ENCODE data around the gene CEP57. TPM values are rescaled to one million over a fixed set of nuclear protein-coding genes. Genes with fewer than 3 reads are reported as not detected.

CEP57 gene
- total RNA-seq, 1 experiment from 2014 or later = 79.8 TPM

DNA sequence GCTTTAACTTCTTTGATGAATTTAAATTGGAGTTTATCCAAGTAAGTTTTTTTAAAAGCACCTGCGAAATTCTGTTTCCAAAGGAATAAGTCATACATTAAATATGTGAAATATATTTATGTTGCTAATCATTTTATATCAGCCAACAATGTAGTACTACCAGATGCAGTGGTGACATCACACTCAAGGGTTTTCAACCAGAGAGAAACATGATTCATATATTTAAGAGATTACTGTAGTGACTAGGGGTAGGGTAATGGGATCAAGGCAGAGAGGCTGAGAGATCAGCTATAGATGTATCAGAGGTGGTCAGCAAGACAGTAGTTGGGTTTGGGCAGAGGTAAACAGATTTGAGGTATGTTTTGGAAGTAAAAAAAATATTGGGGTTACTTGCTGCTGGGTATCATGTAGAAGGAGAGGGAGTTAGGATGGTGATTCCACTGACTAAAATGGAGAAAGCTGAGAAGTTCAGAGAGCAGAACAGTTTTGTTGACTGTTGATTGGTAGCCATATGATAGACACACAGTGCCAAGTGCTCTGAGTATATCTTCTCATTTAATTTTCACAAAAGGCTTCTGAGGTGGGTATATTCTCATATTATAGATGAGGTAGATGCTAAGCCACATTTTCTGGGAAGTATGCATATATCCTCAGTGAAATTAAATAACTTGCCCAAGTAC lies 39.4 kb downstream of the CEP57 start:
- H3K36me3 ChIP-seq (ENCODE audit: insufficient read depth, low read length, poor library complexity, severe bottlenecking) = peaks cover 60% of the 10 kb centered on the region
- peaks cover 12% of the 10 kb centered on the region for H3K4me1 ChIP-seq (ENCODE audit: insufficient read depth, low read length, poor library complexity, severe bottlenecking)
- no peaks in the 10 kb centered on the region for H3K9me3 ChIP-seq (ENCODE audit: low read depth, low read length, poor library complexity, severe bottlenecking)
- CTCF ChIA-PET = interaction anchor here (0.6 kb wide), 1 partner anchor 188 kb away, joined by 7 read pairs; no protein-coding TSS in a partner anchor
- no peaks in the 10 kb centered on the region for H3K27me3 ChIP-seq (replicated peaks; ENCODE audit: insufficient read depth, low read depth, low read length, poor library complexity)
- TF ChIP-seq, protein P1, sequence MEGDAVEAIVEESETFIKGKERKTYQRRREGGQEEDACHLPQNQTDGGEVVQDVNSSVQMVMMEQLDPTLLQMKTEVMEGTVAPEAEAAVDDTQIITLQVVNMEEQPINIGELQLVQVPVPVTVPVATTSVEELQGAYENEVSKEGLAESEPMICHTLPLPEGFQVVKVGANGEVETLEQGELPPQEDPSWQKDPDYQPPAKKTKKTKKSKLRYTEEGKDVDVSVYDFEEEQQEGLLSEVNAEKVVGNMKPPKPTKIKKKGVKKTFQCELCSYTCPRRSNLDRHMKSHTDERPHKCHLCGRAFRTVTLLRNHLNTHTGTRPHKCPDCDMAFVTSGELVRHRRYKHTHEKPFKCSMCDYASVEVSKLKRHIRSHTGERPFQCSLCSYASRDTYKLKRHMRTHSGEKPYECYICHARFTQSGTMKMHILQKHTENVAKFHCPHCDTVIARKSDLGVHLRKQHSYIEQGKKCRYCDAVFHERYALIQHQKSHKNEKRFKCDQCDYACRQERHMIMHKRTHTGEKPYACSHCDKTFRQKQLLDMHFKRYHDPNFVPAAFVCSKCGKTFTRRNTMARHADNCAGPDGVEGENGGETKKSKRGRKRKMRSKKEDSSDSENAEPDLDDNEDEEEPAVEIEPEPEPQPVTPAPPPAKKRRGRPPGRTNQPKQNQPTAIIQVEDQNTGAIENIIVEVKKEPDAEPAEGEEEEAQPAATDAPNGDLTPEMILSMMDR (conservative IDR thresholded peaks at IDR 0.05; ENCODE audit: low read depth, low read length) = no peak
- no peak for TF ChIP-seq EZH2 (IDR thresholded peaks at IDR 0.05; ENCODE audit: borderline replicate concordance, low read depth, low read length, poor library complexity, severe bottlenecking)
- intact Hi-C loops (cut with micrococcal nuclease; ENCODE audit: unreplicated experiment) = no loop called here
- BruUV-seq (replicated peaks) = no TSS peak
- POLR2A ChIA-PET (ENCODE audit: low non-redundant PET) = no interaction called here
- DNase-seq (ENCODE audit: low spot score) = no peak
- no peak overlapping the region for H3K27ac ChIP-seq (ENCODE audit: low read depth, low read length, poor library complexity, severe bottlenecking)
- H3K4me3 ChIP-seq (ENCODE audit: low read depth, low read length, poor library complexity, severe bottlenecking) = no peak overlapping the region

DNA sequence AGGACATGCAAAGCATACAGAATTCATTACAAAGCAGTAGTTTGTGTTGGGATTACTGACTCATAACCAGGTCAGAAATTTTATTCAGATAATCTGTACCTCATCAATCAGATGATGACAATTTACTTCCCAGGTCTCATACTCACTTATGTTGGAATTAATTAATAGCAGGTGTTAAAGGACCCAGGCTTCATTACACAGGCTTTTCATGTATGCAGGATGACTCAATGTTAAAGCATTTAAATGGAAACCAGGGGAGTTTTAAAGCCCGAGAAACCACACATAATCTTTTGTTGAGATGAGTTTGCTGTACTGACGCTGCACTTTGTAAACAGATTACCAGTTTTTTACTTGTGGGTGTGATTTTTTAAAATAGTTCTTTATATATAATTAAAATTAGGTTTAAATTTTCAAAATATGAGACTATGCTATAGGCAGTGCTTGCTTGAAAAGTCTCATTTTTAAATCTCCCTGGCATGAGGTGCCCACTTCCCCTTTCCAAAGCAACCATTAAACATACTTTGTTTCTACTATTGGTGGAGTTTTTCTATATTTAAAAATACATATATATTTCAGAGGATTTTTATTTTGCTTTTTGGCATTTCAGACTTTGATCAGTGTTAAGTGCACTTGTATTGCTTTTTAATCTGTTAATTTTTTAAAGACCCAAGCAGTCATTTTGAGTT lies 41.0 kb downstream of the CEP57 start:
- CTCF ChIA-PET = no interaction called here
- peaks cover 67% of the 10 kb centered on the region for H3K36me3 ChIP-seq (ENCODE audit: insufficient read depth, low read length, poor library complexity, severe bottlenecking)
- H3K27me3 ChIP-seq (replicated peaks; ENCODE audit: insufficient read depth, low read depth, low read length, poor library complexity) = no peaks in the 10 kb centered on the region
- intact Hi-C loops (cut with micrococcal nuclease; ENCODE audit: unreplicated experiment) = no loop called here
- POLR2A ChIA-PET (ENCODE audit: low non-redundant PET) = no interaction called here
- no peak for TF ChIP-seq EZH2 (IDR thresholded peaks at IDR 0.05; ENCODE audit: borderline replicate concordance, low read depth, low read length, poor library complexity, severe bottlenecking)
- TF ChIP-seq, protein P1 (conservative IDR thresholded peaks at IDR 0.05; ENCODE audit: low read depth, low read length) = no peak
- H3K4me1 ChIP-seq (ENCODE audit: insufficient read depth, low read length, poor library complexity, severe bottlenecking) = peaks cover 15% of the 10 kb centered on the region
- no peak overlapping the region for H3K4me3 ChIP-seq (ENCODE audit: low read depth, low read length, poor library complexity, severe bottlenecking)
- BruUV-seq (replicated peaks) = TSS peak; percentile 33
- peak overlapping the region; percentile 27 for H3K27ac ChIP-seq (ENCODE audit: low read depth, low read length, poor library complexity, severe bottlenecking)
- DNase-seq (ENCODE audit: low spot score) = peak; percentile 73
- H3K9me3 ChIP-seq (ENCODE audit: low read depth, low read length, poor library complexity, severe bottlenecking) = no peaks in the 10 kb centered on the region

DNA sequence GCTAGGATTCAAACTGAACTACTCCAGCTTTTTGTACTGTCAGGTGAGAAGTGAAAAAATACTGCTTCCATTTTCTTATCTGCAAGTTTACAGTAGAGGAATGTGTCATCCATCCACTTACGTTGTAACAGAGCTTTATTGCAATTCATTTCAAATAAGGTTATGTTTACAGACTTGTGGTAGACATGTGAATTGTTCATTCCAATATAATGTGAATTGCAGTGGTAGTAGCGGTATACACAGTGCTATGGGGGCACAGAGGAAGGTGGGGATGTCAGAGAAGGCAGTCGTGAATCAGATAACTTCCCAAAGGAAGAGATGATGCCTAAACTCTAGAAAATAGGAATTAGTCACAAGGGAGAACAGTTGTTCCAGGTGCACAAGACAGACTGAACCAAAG lies 42.5 kb downstream of the CEP57 start:
- no peak for TF ChIP-seq EZH2 (IDR thresholded peaks at IDR 0.05; ENCODE audit: borderline replicate concordance, low read depth, low read length, poor library complexity, severe bottlenecking)
- TF ChIP-seq, protein P1 (conservative IDR thresholded peaks at IDR 0.05; ENCODE audit: low read depth, low read length) = no peak
- intact Hi-C loops (cut with micrococcal nuclease; ENCODE audit: unreplicated experiment) = no loop called here
- H3K4me3 ChIP-seq (ENCODE audit: low read depth, low read length, poor library complexity, severe bottlenecking) = no peak overlapping the region
- no TSS peak for BruUV-seq (replicated peaks)
- POLR2A ChIA-PET (ENCODE audit: low non-redundant PET) = no interaction called here
- no peak overlapping the region for H3K27ac ChIP-seq (ENCODE audit: low read depth, low read length, poor library complexity, severe bottlenecking)
- H3K36me3 ChIP-seq (ENCODE audit: insufficient read depth, low read length, poor library complexity, severe bottlenecking) = peaks cover 74% of the 10 kb centered on the region
- no peaks in the 10 kb centered on the region for H3K27me3 ChIP-seq (replicated peaks; ENCODE audit: insufficient read depth, low read depth, low read length, poor library complexity)
- peaks cover 17% of the 10 kb centered on the region for H3K4me1 ChIP-seq (ENCODE audit: insufficient read depth, low read length, poor library complexity, severe bottlenecking)
- CTCF ChIA-PET = interaction anchor here (0.7 kb wide), 1 partner anchor 128 kb away, joined by 3 read pairs; no protein-coding TSS in a partner anchor
- no peaks in the 10 kb centered on the region for H3K9me3 ChIP-seq (ENCODE audit: low read depth, low read length, poor library complexity, severe bottlenecking)
- no peak for DNase-seq (ENCODE audit: low spot score)

All from A673 (cell line).